ENCODE results near the gene AFMID. TPM values are rescaled to one million over a fixed set of nuclear protein-coding genes. Genes with fewer than 3 reads are reported as not detected.

Gene AFMID
- polyA plus RNA-seq, 3 donors, result 7.1 to 45.7 (median 14.2) TPM

GRCh38 chr17:78231991-78232858 is 45.1 kb downstream of the AFMID start:
- Histone ChIP-seq H3K27ac (ENCODE audit: low read depth in 1 of 2, low read length in 2 of 2) (no peak overlapping the region), H3K9ac (ENCODE audit: insufficient read depth, low read length, poor library complexity, severe bottlenecking) (no peak overlapping the region), H3K4me2 (replicated peaks; ENCODE audit: extremely low read depth, low read length, poor library complexity, severe bottlenecking) (no peak overlapping the region), H3K36me3 (replicated peaks in 1 of 2; ENCODE audit: control insufficient read depth in 1 of 2, insufficient read depth in 2 of 2, low read length in 2 of 2) (no peaks in the 10 kb centered on the region), H2AFZ (ENCODE audit: insufficient read depth, low read depth, low read length, poor library complexity, severe bottlenecking) (no peak overlapping the region), H3K27me3 (ENCODE audit: control insufficient read depth in 2 of 2, insufficient read depth in 2 of 2, low read length in 2 of 2) (peaks cover 15 to 41% of the 10 kb centered on the region in 2 donors), H3K4me1 (ENCODE audit: control insufficient read depth in 1 of 2, insufficient read depth in 2 of 2, low read length in 2 of 2) (peaks cover 3 to 11% of the 10 kb centered on the region in 2 donors), H3K79me2 (ENCODE audit: insufficient read depth, low read length) (no peaks in the 10 kb centered on the region), H4K20me1 (ENCODE audit: insufficient read depth, low read length) (no peaks in the 10 kb centered on the region), H3K4me3 (replicated peaks in 1 of 3; ENCODE audit: low read depth in 2 of 3, low read length in 3 of 3) (no peak overlapping the region), H3K9me3 (replicated peaks in 1 of 2; ENCODE audit: control insufficient read depth in 1 of 2, insufficient read depth in 1 of 2, low read length in 2 of 2) (peaks cover 0 to 14% of the 10 kb centered on the region in 2 donors)
- peak overlapping the region; percentile 37 to 72 for H3K4me3 Mint-ChIP-seq
- H3K27me3 Mint-ChIP-seq (ENCODE audit: low read depth in 3 of 3), result peaks cover 52 to 69% (median 60%) of the 10 kb centered on the region in 3 donors
- H3K4me1 Mint-ChIP-seq, result peaks cover 11% of the 10 kb centered on the region
- H3K27ac Mint-ChIP-seq, result no peak overlapping the region
- DNase-seq, result no peak
- peaks cover 0 to 2% of the 10 kb centered on the region in 2 donors for H3K36me3 Mint-ChIP-seq
- peaks cover 0 to 14% (median 4%) of the 10 kb centered on the region in 7 donors for H3K9me3 Mint-ChIP-seq
- intact Hi-C loops (cut with micrococcal nuclease), result loop anchor here in 1 of 2 donors (5.0 kb wide), 1 partner anchor 130 kb away; no protein-coding TSS in a partner anchor
- 6% methylated on average over 43 of the region's 55 CpGs for WGBS (ENCODE audit: insufficient coverage)
- TF ChIP-seq CTCF (IDR thresholded peaks at IDR 0.05), result no peak

- TF ChIP-seq CTCF (IDR thresholded peaks at IDR 0.05), result no peak
- Histone ChIP-seq H3K27ac (ENCODE audit: low read depth in 1 of 2, low read length in 2 of 2) (no peak overlapping the region), H4K20me1 (ENCODE audit: insufficient read depth, low read length) (no peaks in the 10 kb centered on the region), H3K27me3 (ENCODE audit: control insufficient read depth in 2 of 2, insufficient read depth in 2 of 2, low read length in 2 of 2) (peaks cover 15 to 35% of the 10 kb centered on the region in 2 donors), H3K4me3 (replicated peaks in 1 of 3; ENCODE audit: low read depth in 2 of 3, low read length in 3 of 3) (no peak overlapping the region), H3K79me2 (ENCODE audit: insufficient read depth, low read length) (no peaks in the 10 kb centered on the region), H2AFZ (ENCODE audit: insufficient read depth, low read depth, low read length, poor library complexity, severe bottlenecking) (no peak overlapping the region), H3K36me3 (replicated peaks in 1 of 2; ENCODE audit: control insufficient read depth in 1 of 2, insufficient read depth in 2 of 2, low read length in 2 of 2) (no peaks in the 10 kb centered on the region), H3K9ac (ENCODE audit: insufficient read depth, low read length, poor library complexity, severe bottlenecking) (no peak overlapping the region), H3K4me2 (replicated peaks; ENCODE audit: extremely low read depth, low read length, poor library complexity, severe bottlenecking) (no peak overlapping the region), H3K9me3 (replicated peaks in 1 of 2; ENCODE audit: control insufficient read depth in 1 of 2, insufficient read depth in 1 of 2, low read length in 2 of 2) (peaks cover 0 to 14% of the 10 kb centered on the region in 2 donors), H3K4me1 (ENCODE audit: control insufficient read depth in 1 of 2, insufficient read depth in 2 of 2, low read length in 2 of 2) (peaks cover 0 to 6% of the 10 kb centered on the region in 2 donors)
- Mint-ChIP-seq H3K4me3 (peak overlapping the region in 1 of 2 donors; percentile 72), H3K27ac (no peak overlapping the region), H3K27me3 (ENCODE audit: low read depth in 3 of 3) (peaks cover 49 to 63% (median 54%) of the 10 kb centered on the region in 3 donors), H3K36me3 (peaks cover 0 to 2% of the 10 kb centered on the region in 2 donors), H3K9me3 (peaks cover 0 to 14% (median 4%) of the 10 kb centered on the region in 7 donors), H3K4me1 (peaks cover 5% of the 10 kb centered on the region)
- DNase-seq, result no peak
- 94% methylated on average over 2 of the region's 2 CpGs for WGBS (ENCODE audit: insufficient coverage)
- intact Hi-C loops (cut with micrococcal nuclease), result loop anchor here in 1 of 2 donors (5.0 kb wide), 1 partner anchor 131 kb away; no protein-coding TSS in a partner anchor
Observed at GRCh38 chr17:78232859-78233173, 45.7 kb downstream of the AFMID start.
